ENCODE measurements around the gene NACC2. TPM values are rescaled to one million over a fixed set of nuclear protein-coding genes. Genes with fewer than 3 reads are reported as not detected.

NACC2 gene
- total and polyA plus RNA-seq, 9 donors = 6.8 to 11.7 (median 9.3) TPM

DNA sequence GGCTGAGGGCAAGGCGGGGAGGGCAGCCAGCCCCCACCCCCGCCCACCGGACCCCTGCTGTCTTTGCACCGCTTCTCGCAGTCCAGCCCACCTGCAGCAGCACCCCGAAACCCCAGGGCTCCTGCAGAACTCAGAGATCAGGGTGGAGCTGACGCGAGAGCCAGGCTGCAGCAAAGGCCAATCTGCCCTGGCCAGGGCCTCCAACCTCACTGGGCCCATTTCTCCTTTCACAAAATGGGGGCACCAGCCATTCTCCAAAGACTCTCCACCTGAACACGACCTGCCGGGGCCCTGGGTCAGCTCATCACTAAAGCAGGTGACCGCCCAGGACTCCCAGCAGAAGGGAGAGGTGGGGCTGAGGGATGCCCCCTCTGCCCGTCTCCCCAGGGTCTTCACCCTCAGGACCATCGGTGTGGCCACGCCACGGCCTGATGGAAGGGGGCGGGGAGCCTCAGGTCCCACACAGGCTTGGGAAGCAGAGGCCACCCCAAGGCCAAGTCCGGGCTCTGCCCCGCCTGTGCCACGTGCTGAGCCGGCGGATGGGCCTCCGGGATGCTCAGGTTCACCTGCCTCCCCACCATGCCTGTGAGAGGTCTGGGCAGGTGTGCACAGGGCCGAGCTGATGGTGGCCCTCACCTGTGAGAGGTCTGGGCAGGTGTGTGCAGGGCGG is 13.1 kb downstream of the NACC2 start:
- no peaks in the 10 kb centered on the region for H3K27me3 ChIP-seq (ENCODE audit: control insufficient read depth, insufficient read depth, low read length)
- H3K9me3 ChIP-seq (replicated peaks; ENCODE audit: control insufficient read depth, low read depth, low read length) = no peaks in the 10 kb centered on the region
- no peak for DNase-seq
- 86% methylated on average over 19 of the region's 24 CpGs for WGBS (ENCODE audit: insufficient coverage)
- peaks cover 52% of the 10 kb centered on the region for H3K4me1 ChIP-seq (ENCODE audit: control insufficient read depth, insufficient read depth, low read length)
- peaks cover 9% of the 10 kb centered on the region for H3K36me3 ChIP-seq (ENCODE audit: control insufficient read depth, insufficient read depth, low read length)
- H3K27ac ChIP-seq (ENCODE audit: low read length) = peak overlapping the region; percentile 65
- no peak overlapping the region for H3K4me3 ChIP-seq (ENCODE audit: low read length)

DNA sequence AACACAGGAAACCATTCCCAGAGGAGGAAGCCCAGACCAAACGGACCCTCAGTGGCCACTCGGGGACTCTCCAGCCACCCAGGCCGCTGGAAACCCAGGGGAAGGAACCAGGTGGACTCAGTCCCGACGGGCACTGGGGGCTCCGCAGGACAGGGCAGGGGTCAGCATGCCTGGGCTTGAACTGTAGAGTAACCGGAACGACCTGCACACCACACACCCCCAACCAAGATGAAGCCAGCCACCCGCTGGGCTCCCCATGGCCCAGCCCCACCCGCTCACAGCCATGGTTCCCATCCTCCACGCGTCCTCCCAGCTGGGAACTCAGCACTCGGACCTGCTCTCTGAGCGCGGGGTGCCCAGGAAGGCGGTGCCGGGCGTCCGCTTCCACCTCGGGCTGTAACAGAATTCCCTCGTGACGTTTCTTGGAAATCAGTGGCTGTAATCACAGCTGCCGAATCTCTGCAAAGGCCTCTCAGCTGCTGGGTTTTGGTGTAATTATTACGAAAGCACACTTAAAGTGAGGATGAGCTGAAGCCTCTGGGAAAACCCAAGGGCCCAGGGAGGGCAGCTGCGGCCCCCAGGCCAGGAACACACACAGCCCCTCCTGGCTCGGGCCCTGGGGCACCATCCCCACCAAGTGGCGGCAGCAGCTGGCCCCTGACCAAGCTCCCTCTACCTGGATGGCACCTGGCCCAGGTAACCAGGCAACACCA is 13.8 kb downstream of the NACC2 start:
- no peak overlapping the region for H3K4me3 ChIP-seq (ENCODE audit: low read length)
- H3K9me3 ChIP-seq (replicated peaks; ENCODE audit: control insufficient read depth, low read depth, low read length) = no peaks in the 10 kb centered on the region
- DNase-seq = peak; percentile 81
- H3K36me3 ChIP-seq (ENCODE audit: control insufficient read depth, insufficient read depth, low read length) = peaks cover 9% of the 10 kb centered on the region
- H3K27me3 ChIP-seq (ENCODE audit: control insufficient read depth, insufficient read depth, low read length) = no peaks in the 10 kb centered on the region
- H3K27ac ChIP-seq (ENCODE audit: low read length) = peak overlapping the region; percentile 65
- WGBS (ENCODE audit: insufficient coverage) = 36% methylated on average over 25 of the region's 27 CpGs
- H3K4me1 ChIP-seq (ENCODE audit: control insufficient read depth, insufficient read depth, low read length) = peaks cover 45% of the 10 kb centered on the region

DNA sequence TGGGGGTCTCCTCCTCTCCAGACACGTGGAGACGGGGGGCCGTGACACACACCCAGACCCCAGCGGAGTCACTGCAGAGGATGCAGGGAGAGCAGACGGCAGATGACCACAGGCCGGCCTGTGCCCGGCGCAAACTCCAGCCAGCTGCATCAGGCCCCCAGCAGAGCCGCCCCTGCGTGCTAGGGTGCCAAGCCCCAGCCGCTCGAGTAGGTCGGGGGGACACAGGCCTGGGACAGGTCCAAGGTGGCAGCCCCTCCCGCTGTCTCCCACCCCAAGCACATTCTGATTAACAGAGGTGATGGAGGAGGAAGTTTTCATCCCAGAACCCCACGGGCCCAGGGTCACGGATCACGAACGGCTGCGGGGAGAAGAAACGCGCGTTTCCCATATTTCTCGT is 14.4 kb downstream of the NACC2 start:
- H3K36me3 ChIP-seq (ENCODE audit: control insufficient read depth, insufficient read depth, low read length) = peaks cover 9% of the 10 kb centered on the region
- peak; percentile 3 for DNase-seq
- H3K4me1 ChIP-seq (ENCODE audit: control insufficient read depth, insufficient read depth, low read length) = peaks cover 40% of the 10 kb centered on the region
- H3K27me3 ChIP-seq (ENCODE audit: control insufficient read depth, insufficient read depth, low read length) = no peaks in the 10 kb centered on the region
- H3K4me3 ChIP-seq (ENCODE audit: low read length) = no peak overlapping the region
- H3K9me3 ChIP-seq (replicated peaks; ENCODE audit: control insufficient read depth, low read depth, low read length) = no peaks in the 10 kb centered on the region
- H3K27ac ChIP-seq (ENCODE audit: low read length) = peak overlapping the region; percentile 47
- WGBS (ENCODE audit: insufficient coverage) = 76% methylated on average over 14 of the region's 23 CpGs

DNA sequence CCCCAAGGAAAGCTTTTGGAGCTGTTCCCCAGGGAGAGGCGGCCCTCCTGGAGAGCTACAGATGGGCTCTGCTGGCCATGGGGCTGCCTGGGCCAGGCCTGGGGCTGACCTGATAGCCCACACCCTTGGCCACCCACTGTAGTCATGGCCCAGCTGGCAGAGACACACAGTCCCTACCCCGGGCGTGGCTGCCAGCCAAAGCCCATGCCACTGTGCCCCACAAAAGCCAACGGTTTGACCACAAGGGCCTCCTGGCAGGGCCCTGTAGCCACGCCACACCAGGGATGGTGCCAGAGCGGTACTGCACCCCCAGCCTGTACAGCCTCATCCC is 15.2 kb downstream of the NACC2 start:
- no peaks in the 10 kb centered on the region for H3K27me3 ChIP-seq (ENCODE audit: control insufficient read depth, insufficient read depth, low read length)
- H3K4me1 ChIP-seq (ENCODE audit: control insufficient read depth, insufficient read depth, low read length) = peaks cover 36% of the 10 kb centered on the region
- WGBS (ENCODE audit: insufficient coverage) = 89% methylated on average over 6 of the region's 6 CpGs
- H3K9me3 ChIP-seq (replicated peaks; ENCODE audit: control insufficient read depth, low read depth, low read length) = no peaks in the 10 kb centered on the region
- H3K36me3 ChIP-seq (ENCODE audit: control insufficient read depth, insufficient read depth, low read length) = peaks cover 9% of the 10 kb centered on the region
- DNase-seq = peak; percentile 23
- H3K27ac ChIP-seq (ENCODE audit: low read length) = peak overlapping the region; percentile 47
- H3K4me3 ChIP-seq (ENCODE audit: low read length) = no peak overlapping the region

DNA sequence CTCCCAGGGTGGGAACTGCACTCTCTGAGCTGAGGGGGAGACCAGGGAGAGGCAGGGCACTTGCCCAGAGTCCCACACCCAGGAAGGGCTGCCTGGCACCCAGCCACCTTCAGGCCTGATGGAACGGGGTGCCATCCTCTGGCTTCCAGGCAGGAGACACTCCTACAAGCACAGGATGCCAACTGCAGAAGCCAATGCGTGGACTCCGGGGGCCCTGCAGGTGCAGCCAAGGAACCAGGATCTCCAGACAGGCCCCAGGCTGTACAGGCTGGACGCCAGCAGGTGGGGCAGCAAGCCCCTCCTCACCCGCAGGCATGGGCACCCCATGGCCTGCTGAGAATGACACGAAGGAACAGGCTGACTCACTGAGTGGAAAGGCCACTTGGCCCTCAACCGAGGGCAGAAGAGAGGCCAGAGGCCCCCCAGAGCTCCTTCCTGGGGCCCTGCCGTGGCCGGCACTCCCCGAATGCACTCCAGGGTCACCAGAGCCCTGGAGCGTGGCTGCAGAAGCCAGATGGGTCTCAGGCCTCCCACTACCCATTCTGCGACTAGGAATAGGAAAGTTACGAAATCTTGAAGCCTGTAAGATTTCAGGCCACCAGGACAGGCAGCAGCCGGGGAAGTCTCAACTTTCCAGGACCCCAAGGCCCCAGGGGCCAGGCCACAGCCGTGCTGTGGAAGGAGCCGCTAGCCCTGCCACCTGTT is 15.7 kb downstream of the NACC2 start:
- 57% methylated on average over 16 of the region's 16 CpGs for WGBS (ENCODE audit: insufficient coverage)
- peaks cover 9% of the 10 kb centered on the region for H3K36me3 ChIP-seq (ENCODE audit: control insufficient read depth, insufficient read depth, low read length)
- DNase-seq = peak; percentile 16
- no peak overlapping the region for H3K4me3 ChIP-seq (ENCODE audit: low read length)
- peaks cover 36% of the 10 kb centered on the region for H3K4me1 ChIP-seq (ENCODE audit: control insufficient read depth, insufficient read depth, low read length)
- no peaks in the 10 kb centered on the region for H3K27me3 ChIP-seq (ENCODE audit: control insufficient read depth, insufficient read depth, low read length)
- no peaks in the 10 kb centered on the region for H3K9me3 ChIP-seq (replicated peaks; ENCODE audit: control insufficient read depth, low read depth, low read length)
- H3K27ac ChIP-seq (ENCODE audit: low read length) = peak overlapping the region; percentile 69

DNA sequence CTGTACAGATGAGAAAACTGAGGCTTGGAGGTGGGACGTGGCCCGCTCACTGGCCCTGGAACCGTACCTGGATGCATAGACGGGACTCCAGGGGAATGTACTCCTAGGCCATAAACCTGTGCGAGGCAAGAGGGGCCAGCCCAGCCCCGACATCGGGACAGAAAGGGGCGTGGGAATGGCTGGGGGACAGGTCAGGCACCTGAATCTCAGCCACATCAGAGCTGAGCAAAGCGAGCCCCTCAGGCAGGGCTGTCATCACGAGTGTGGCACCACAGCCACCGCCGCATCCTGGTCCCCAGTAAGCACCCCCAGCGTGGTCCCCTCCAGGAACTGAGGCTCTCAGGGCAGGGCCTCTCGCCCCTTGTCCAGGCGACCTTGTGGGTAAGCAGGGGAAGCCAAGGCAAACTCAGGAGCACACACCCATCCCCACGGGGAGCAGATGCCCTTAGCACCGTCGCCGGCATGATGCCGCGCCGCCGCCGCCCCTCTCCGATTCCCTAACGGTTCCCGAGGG is 16.5 kb downstream of the NACC2 start:
- Histone ChIP-seq H3K27me3 (ENCODE audit: control insufficient read depth, insufficient read depth, low read length) (no peaks in the 10 kb centered on the region), H3K36me3 (ENCODE audit: control insufficient read depth, insufficient read depth, low read length) (peaks cover 6% of the 10 kb centered on the region), H3K4me1 (ENCODE audit: control insufficient read depth, insufficient read depth, low read length) (peaks cover 36% of the 10 kb centered on the region), H3K27ac (ENCODE audit: low read length) (no peak overlapping the region), H3K4me3 (ENCODE audit: low read length) (no peak overlapping the region), H3K9me3 (replicated peaks; ENCODE audit: control insufficient read depth, low read depth, low read length) (no peaks in the 10 kb centered on the region)
- WGBS (ENCODE audit: insufficient coverage) = 77% methylated on average over 9 of the region's 27 CpGs
- no peak for DNase-seq

DNA sequence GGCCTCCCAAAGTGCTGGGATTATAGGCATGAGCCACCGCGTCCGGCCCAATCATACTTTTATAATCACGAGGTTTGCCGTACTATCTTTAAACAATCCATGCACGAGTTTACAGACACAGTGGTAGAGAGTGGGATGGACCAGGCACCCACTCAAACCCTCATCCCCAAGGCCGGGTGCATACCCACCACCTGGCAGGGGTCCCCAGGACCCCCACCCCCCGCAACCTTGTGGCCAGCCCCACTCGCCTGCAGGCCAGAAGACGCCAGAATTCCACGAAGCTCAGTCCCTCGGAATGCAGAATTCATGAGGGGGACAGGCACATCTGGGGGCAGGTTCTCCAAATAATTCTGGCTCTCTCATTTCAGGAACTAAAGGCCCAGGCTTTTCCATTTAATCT is 17.1 kb downstream of the NACC2 start:
- no peak for DNase-seq
- Histone ChIP-seq H3K9me3 (replicated peaks; ENCODE audit: control insufficient read depth, low read depth, low read length) (no peaks in the 10 kb centered on the region), H3K4me1 (ENCODE audit: control insufficient read depth, insufficient read depth, low read length) (peaks cover 33% of the 10 kb centered on the region), H3K27me3 (ENCODE audit: control insufficient read depth, insufficient read depth, low read length) (no peaks in the 10 kb centered on the region), H3K4me3 (ENCODE audit: low read length) (no peak overlapping the region), H3K36me3 (ENCODE audit: control insufficient read depth, insufficient read depth, low read length) (peaks cover under 1% of the 10 kb centered on the region), H3K27ac (ENCODE audit: low read length) (no peak overlapping the region)
- WGBS (ENCODE audit: insufficient coverage) = 65% methylated on average over 6 of the region's 12 CpGs

DNA sequence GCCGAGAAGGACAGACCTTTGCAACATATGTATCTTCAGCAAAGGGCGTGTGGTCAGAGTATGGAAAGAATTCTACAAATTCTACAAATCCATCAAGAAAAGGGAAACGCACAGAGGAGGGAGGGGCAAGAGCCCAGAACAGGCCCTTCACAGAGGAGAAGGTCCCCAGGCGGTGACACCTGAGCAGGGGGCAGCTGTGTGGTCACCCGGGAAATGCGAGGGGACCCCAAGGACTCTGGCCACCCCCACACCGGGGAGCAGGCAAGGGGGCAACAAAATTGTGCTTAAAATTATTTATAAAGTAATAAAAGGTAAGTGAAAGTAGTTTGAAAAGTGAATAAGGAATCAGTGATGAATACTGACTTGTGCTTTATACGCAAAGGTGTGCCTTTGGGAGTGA is 17.6 kb downstream of the NACC2 start:
- no peak overlapping the region for H3K27ac ChIP-seq (ENCODE audit: low read length)
- peak; percentile 6 for DNase-seq
- no peaks in the 10 kb centered on the region for H3K27me3 ChIP-seq (ENCODE audit: control insufficient read depth, insufficient read depth, low read length)
- H3K4me1 ChIP-seq (ENCODE audit: control insufficient read depth, insufficient read depth, low read length) = peaks cover 28% of the 10 kb centered on the region
- H3K9me3 ChIP-seq (replicated peaks; ENCODE audit: control insufficient read depth, low read depth, low read length) = no peaks in the 10 kb centered on the region
- no peak overlapping the region for H3K4me3 ChIP-seq (ENCODE audit: low read length)
- no CpG with 5 or more reads among the region's 8 CpGs for WGBS (ENCODE audit: insufficient coverage)
- no peaks in the 10 kb centered on the region for H3K36me3 ChIP-seq (ENCODE audit: control insufficient read depth, insufficient read depth, low read length)

DNA sequence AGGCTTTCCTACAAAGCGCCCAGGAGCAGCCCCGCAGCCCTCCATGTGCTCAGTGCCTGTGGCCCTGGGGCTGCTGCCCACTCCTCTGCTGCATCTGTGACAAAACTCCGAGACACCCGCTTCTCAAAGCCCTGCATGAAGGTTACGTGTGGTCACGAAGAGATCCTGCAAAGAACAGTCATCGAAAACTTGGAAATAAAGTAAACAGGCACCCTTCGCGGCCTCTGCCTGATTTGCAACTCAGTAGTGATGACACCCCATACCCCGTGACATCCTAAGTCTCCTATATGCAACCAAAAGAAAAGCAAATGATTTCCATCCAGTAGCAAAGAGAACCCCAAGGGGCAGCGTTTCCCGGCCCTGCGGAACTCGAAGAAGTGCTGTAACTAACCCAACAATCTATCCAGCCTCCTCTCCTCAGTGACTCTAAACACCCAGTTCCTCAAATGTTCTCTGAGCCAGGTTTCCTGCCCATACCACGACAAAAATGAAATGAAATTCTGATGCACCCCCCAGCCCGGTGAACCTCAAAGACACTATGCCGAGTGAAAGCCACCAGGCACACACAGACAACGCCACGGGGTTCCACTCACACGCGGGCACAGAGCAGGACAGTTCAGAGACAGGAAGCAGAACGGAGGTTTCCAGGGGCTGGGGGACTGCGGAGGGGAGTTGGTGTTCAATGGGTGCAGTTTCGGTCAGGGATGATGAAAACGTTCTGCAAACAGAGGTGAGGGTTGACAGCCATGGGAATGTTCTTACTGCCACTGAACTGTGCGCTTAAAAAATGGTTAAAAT is 19.0 kb downstream of the NACC2 start:
- Histone ChIP-seq H3K27ac (ENCODE audit: low read length) (no peak overlapping the region), H3K27me3 (ENCODE audit: control insufficient read depth, insufficient read depth, low read length) (no peaks in the 10 kb centered on the region), H3K4me3 (ENCODE audit: low read length) (no peak overlapping the region), H3K4me1 (ENCODE audit: control insufficient read depth, insufficient read depth, low read length) (peaks cover 14% of the 10 kb centered on the region), H3K9me3 (replicated peaks; ENCODE audit: control insufficient read depth, low read depth, low read length) (no peaks in the 10 kb centered on the region), H3K36me3 (ENCODE audit: control insufficient read depth, insufficient read depth, low read length) (no peaks in the 10 kb centered on the region)
- peak; percentile 6 for DNase-seq
- WGBS (ENCODE audit: insufficient coverage) = 78% methylated on average over 26 of the region's 26 CpGs
